Globus pallidus (tissue), 1 donor: ENCODE data around the gene RAB37.

Experiments used
- DNase-seq: peaks from one replicate; pipeline ENCODE4 v3.0.0-alpha.2; 2015; ENCODE audit warnings: low spot score

RAB37 gene

GRCh38 chr17:74728033-74728701 lies 8.9 kb upstream of the RAB37 start:
- DNase-seq: no peak

- DNase-seq: no peak
Measured at GRCh38 chr17:74728702-74729075, 8.4 kb upstream of the RAB37 start.

- DNase-seq: no peak
Measured at GRCh38 chr17:74729368-74729767, 7.7 kb upstream of the RAB37 start.

- no peak for DNase-seq
Measured at GRCh38 chr17:74729866-74730265, 7.2 kb upstream of the RAB37 start.

- no peak for DNase-seq
Measured at GRCh38 chr17:74730491-74731346, 6.3 kb upstream of the RAB37 start.

- DNase-seq: no peak
Measured at GRCh38 chr17:74731347-74731605, 5.8 kb upstream of the RAB37 start.

GRCh38 chr17:74732042-74732867 lies 4.8 kb upstream of the RAB37 start:
- DNase-seq: no peak

GRCh38 chr17:74733365-74734122 lies 3.5 kb upstream of the RAB37 start:
- DNase-seq: no peak

- no peak for DNase-seq
Measured at GRCh38 chr17:74734256-74734655, 2.8 kb upstream of the RAB37 start.

GRCh38 chr17:74737299-74738050 lies 419 bp downstream of the RAB37 start:
- no peak for DNase-seq

- no peak for DNase-seq
Measured at GRCh38 chr17:74738051-74738996, 1.3 kb downstream of the RAB37 start.

- no peak for DNase-seq
Measured at GRCh38 chr17:74739227-74739831, 2.3 kb downstream of the RAB37 start.

- no peak for DNase-seq
Measured at GRCh38 chr17:74740173-74740572, 3.1 kb downstream of the RAB37 start.

GRCh38 chr17:74740641-74741387 lies 3.8 kb downstream of the RAB37 start:
- DNase-seq: no peak

- no peak for DNase-seq
Measured at GRCh38 chr17:74742153-74742515, 5.1 kb downstream of the RAB37 start.

GRCh38 chr17:74742978-74743545 lies 6.0 kb downstream of the RAB37 start:
- DNase-seq: no peak

- DNase-seq: no peak
Measured at GRCh38 chr17:74743755-74744154, 6.7 kb downstream of the RAB37 start.

GRCh38 chr17:74744349-74744713 lies 7.3 kb downstream of the RAB37 start:
- DNase-seq: no peak
